Panc1 (cell line): ENCODE results near the gene CIC. TPM values are rescaled to one million over a fixed set of nuclear protein-coding genes. Genes with fewer than 3 reads are reported as not detected.

Source experiments
- ATAC-seq: fragments of 200-7000 bp; cut with Tn5 transposase; 2 replicates; pipeline ENCODE4 v1.9.1; 2020; ENCODE audit warnings: mild to moderate bottlenecking, moderate library complexity
- BruUV-seq: library from RNA; stranded (reverse); fragments of 400-500 nt; replicated peaks from 2 replicates; lab custom pipeline; 2021; lab: Mats Ljungman, UMichigan
- CTCF ChIA-PET: fragments of 300-600 bp; sonication (Branson Sonifier 250); formaldehyde crosslinking; loops from one replicate; lab custom pipeline; 2022; ENCODE audit warnings: antibody characterized with exemption; lab: Charles Lee
- POLR2A ChIA-PET: fragments of 300-600 bp; sonication (Branson Sonifier 250); formaldehyde crosslinking; loops from one replicate; lab custom pipeline; 2022; ENCODE audit warnings: antibody characterized with exemption; lab: Charles Lee
- DNase-seq: peaks from one replicate; pipeline ENCODE4 v3.0.0-alpha.2; 2010; ENCODE audit warnings: low read depth, low spot score
- H3K27ac ChIP-seq: 2 replicates; pipeline ENCODE4 v1.5.1; 2011; ENCODE audit warnings: mild to moderate bottlenecking, low read length, inconsistent platforms
- H3K27me3 ChIP-seq: fragments of 200-500 bp; sonication (Bioruptor generic); 2 replicates; pipeline ENCODE4 v1.6.0; 2014; ENCODE audit warnings: low read length, inconsistent platforms; ENCODE audit not compliant: control insufficient read depth, insufficient read depth
- H3K36me3 ChIP-seq: fragments of 200-500 bp; sonication (Bioruptor generic); 2 replicates; pipeline ENCODE4 v1.5.1; 2014; ENCODE audit warnings: inconsistent platforms, mild to moderate bottlenecking, low read length, moderate library complexity; ENCODE audit not compliant: control insufficient read depth, insufficient read depth
- H3K4me1 ChIP-seq: 2 replicates; pipeline ENCODE4 v1.5.1; 2011; ENCODE audit warnings: inconsistent platforms, mild to moderate bottlenecking, low read length, moderate library complexity; ENCODE audit not compliant: control insufficient read depth, insufficient read depth
- H3K4me3 ChIP-seq, 2 experiments: 2 replicates each; pipeline ENCODE4 v1.5.1; 2011 to 2012; ENCODE audit warnings: low read depth in 2 of 2, low read length in 2 of 2, mild to moderate bottlenecking in 2 of 2, inconsistent platforms in 1 of 2, moderate library complexity in 1 of 2
- H3K9me3 ChIP-seq: fragments of 200-500 bp; sonication (Bioruptor generic); 2 replicates; pipeline ENCODE4 v1.5.1; 2014; ENCODE audit warnings: low read depth, mild to moderate bottlenecking, inconsistent platforms, low read length, moderate library complexity; ENCODE audit not compliant: control insufficient read depth, insufficient read depth
- CTCF ChIP-seq: fragments of 450-650 bp; IDR thresholded peaks from 2 replicates; pipeline ENCODE4 v1.5.1; 2017; ENCODE audit warnings: mild to moderate bottlenecking
- POLR2AphosphoS5 ChIP-seq: IDR thresholded peaks from 2 replicates; pipeline ENCODE4 v1.6.1; 2012; ENCODE audit warnings: mild to moderate bottlenecking, low read depth, low read length, moderate library complexity
- REST ChIP-seq, 2 experiments: IDR thresholded peaks; 2 replicates each; pipeline ENCODE4 v1.6.1; 2011 to 2012; ENCODE audit warnings: low read depth in 2 of 2, control low read depth in 1 of 2, low read length in 1 of 2, mild to moderate bottlenecking in 1 of 2, moderate library complexity in 1 of 2; ENCODE audit not compliant: insufficient read depth in 1 of 2
- SIN3A ChIP-seq: IDR thresholded peaks from 2 replicates; pipeline ENCODE4 v1.6.1; 2012; ENCODE audit warnings: low read depth, mild to moderate bottlenecking, low read length, moderate library complexity, borderline replicate concordance; ENCODE audit not compliant: insufficient read depth
- TCF7L2 ChIP-seq: IDR thresholded peaks from 2 replicates; pipeline ENCODE4 v1.6.1; 2011; ENCODE audit warnings: mild to moderate bottlenecking, low read depth, low read length, inconsistent platforms
- in situ Hi-C: cut with HindIII; loops from 2 replicates; pipeline ENCODE4 v1.10.0; 2016; ENCODE audit warnings: low sequenced_read_pairs, low pct_unique_long_range_greater_than_20kb
- intact Hi-C: fragments of 100-400 bp; cut with micrococcal nuclease; formaldehyde crosslinking; loops from one replicate; pipeline ENCODE4 v1.10.0; 2022; ENCODE audit not compliant: unreplicated experiment
- total RNA-seq: library from RNA; stranded (reverse); gene quantifications from one replicate; pipeline ENCODE4 v1.2.1, GENCODE V29; 2021; ENCODE audit not compliant: unreplicated experiment

CIC gene
- total RNA-seq, 1 experiment from 2014 or later, result 67.4 TPM

GRCh38 chr19:42279155-42279901, 10.3 kb downstream of the CIC start:
- H3K27ac ChIP-seq, result peak overlapping the region; percentile 79
- intact Hi-C loops, result no loop called here
- ChIA-PET CTCF (interaction anchor here (2.6 kb wide), 1 partner anchor 33 kb away, joined by 38 read pairs; no protein-coding TSS in a partner anchor), POLR2A (no interaction called here)
- H3K36me3 ChIP-seq, result no peaks in the 10 kb centered on the region
- TF ChIP-seq REST (IDR thresholded peaks at IDR 0.05; ENCODE audit: insufficient read depth in 1 of 2, low read depth in 2 of 2, low read length in 1 of 2), result no peak
- TF ChIP-seq TCF7L2, result no peak
- TF ChIP-seq SIN3A, result no peak
- TF ChIP-seq CTCF, result no peak
- no peak for TF ChIP-seq POLR2AphosphoS5
- no peak for DNase-seq
- in situ Hi-C loops, result no loop called here
- H3K4me1 ChIP-seq, result peaks cover 37% of the 10 kb centered on the region
- no peak; the same call in 1 of the 2 replicates for ATAC-seq
- H3K4me3 ChIP-seq, result peak overlapping the region; percentile 58 to 70
- BruUV-seq, result no TSS peak
- no peaks in the 10 kb centered on the region for H3K9me3 ChIP-seq
- H3K27me3 ChIP-seq, result no peaks in the 10 kb centered on the region

- Histone ChIP-seq H3K27ac (peak overlapping the region; percentile 79), H3K4me1 (peaks cover 40% of the 10 kb centered on the region), H3K27me3 (no peaks in the 10 kb centered on the region), H3K36me3 (no peaks in the 10 kb centered on the region), H3K4me3 (peak overlapping the region; percentile 58 to 70), H3K9me3 (no peaks in the 10 kb centered on the region)
- no peak for DNase-seq
- TF ChIP-seq TCF7L2 (no peak), REST (IDR thresholded peaks at IDR 0.05; ENCODE audit: insufficient read depth in 1 of 2, low read depth in 2 of 2, low read length in 1 of 2) (no peak), SIN3A (no peak), POLR2AphosphoS5 (peak; percentile 68; the same call in 1 of the 2 replicates), CTCF (peak; percentile 91)
- TSS peak; percentile 49 for BruUV-seq
- in situ Hi-C loops, result no loop called here
- ATAC-seq, result peak; percentile 77
- intact Hi-C loops, result loop anchor here (5.0 kb wide), 1 partner anchor 33 kb away; no protein-coding TSS in a partner anchor
- CTCF ChIA-PET, result interaction anchor here (0.7 to 2.6 kb wide), 2 partner anchors 34 to 67 kb away, joined by 8 to 38 read pairs; no protein-coding TSS in a partner anchor
- POLR2A ChIA-PET, result no interaction called here
Measured at GRCh38 chr19:42279902-42280814, 11.1 kb downstream of the CIC start.
